Natural killer cell (primary cell): ENCODE data around the gene RNF157. TPM values are rescaled to one million over a fixed set of nuclear protein-coding genes. Genes with fewer than 3 reads are reported as not detected.

Source experiments
- ATAC-seq, 3 donors: fragments of 150-1000 bp in 2 of 3; fragments of 200-7000 bp in 1 of 3; cut with Tn5 transposase; 1 replicate in 1 of 3; 2 replicates in 2 of 3; pipeline ENCODE4 v1.10.0; 2021; ENCODE audit warnings: mild to moderate bottlenecking in 2 of 3, moderate library complexity in 2 of 3
- DNase-seq, 2 donors: peaks; one replicate each; pipeline versions ENCODE4 v3.0.0 to v3.0.0-alpha.2; 2013 to 2021; ENCODE audit warnings: mixed read lengths in 1 of 2
- H3K27ac ChIP-seq: one replicate; pipeline ENCODE4 v1.5.1; 2013; ENCODE audit warnings: mild to moderate bottlenecking, low read length
- H3K27me3 ChIP-seq: one replicate; pipeline ENCODE4 v1.6.1; 2013; ENCODE audit warnings: low read length; ENCODE audit not compliant: control insufficient read depth, insufficient read depth
- H3K36me3 ChIP-seq: one replicate; pipeline ENCODE4 v1.6.1; 2013; ENCODE audit warnings: low read length; ENCODE audit not compliant: control insufficient read depth, insufficient read depth
- H3K4me1 ChIP-seq: one replicate; pipeline ENCODE4 v1.6.1; 2013; ENCODE audit warnings: low read length; ENCODE audit not compliant: control insufficient read depth, insufficient read depth
- H3K4me3 ChIP-seq: one replicate; pipeline ENCODE4 v1.5.1; 2013; ENCODE audit warnings: low read length
- H3K9me3 ChIP-seq: one replicate; pipeline ENCODE4 v1.6.1; 2013; ENCODE audit warnings: low read length; ENCODE audit not compliant: control insufficient read depth, insufficient read depth
- H3K27ac Mint-ChIP-seq, 2 donors: one replicate each; pipeline ENCODE4 v1.8.0; 2022; ENCODE audit warnings: mild to moderate bottlenecking in 2 of 2, mixed read lengths in 2 of 2, moderate library complexity in 1 of 2
- H3K27me3 Mint-ChIP-seq, 2 donors: one replicate each; pipeline ENCODE4 v1.8.0; 2022; ENCODE audit warnings: low read depth in 2 of 2, mixed read lengths in 2 of 2
- H3K36me3 Mint-ChIP-seq: one replicate; pipeline ENCODE4 v1.8.0; 2022; ENCODE audit warnings: mixed read lengths
- H3K4me1 Mint-ChIP-seq, 2 donors: one replicate each; pipeline ENCODE4 v1.8.0; 2022; ENCODE audit warnings: mixed read lengths in 2 of 2
- H3K4me3 Mint-ChIP-seq: one replicate; pipeline ENCODE4 v1.8.0; 2022; ENCODE audit warnings: mild to moderate bottlenecking, moderate library complexity, mixed read lengths
- H3K9me3 Mint-ChIP-seq, 2 donors: one replicate each; pipeline ENCODE4 v1.8.0; 2022; ENCODE audit warnings: mixed read lengths in 2 of 2
- CTCF ChIP-seq: fragments of 200-600 bp; IDR thresholded peaks from one replicate; pipeline ENCODE4 v1.8.0; 2022; ENCODE audit warnings: antibody characterized with exemption
- WGBS: methylation state at CpG from one replicate; pipeline ENCODE4 v1.1.7; 2013; ENCODE audit warnings: missing lambda C conversion rate; ENCODE audit not compliant: insufficient coverage; 5-methylcytosine and 5-hydroxymethylcytosine counted together
- intact Hi-C: fragments of 100-400 bp; cut with micrococcal nuclease; formaldehyde crosslinking; loops from one replicate; pipeline ENCODE4 v1.14.2; 2022
- total RNA-seq, 4 donors: library from RNA; stranded (reverse); fragments of 120-200 nt in 1 of 4; gene quantifications; one replicate each; pipeline versions ENCODE4 v1.2.3 to v1.2.4, GENCODE V29; 2013 to 2022

RNF157 gene
- total RNA-seq, 3 donors from 2014 or later (not counting 1 experiment from before 2014, with no cell fraction given) = 4.9 to 9.1 (median 8.5) TPM

DNA sequence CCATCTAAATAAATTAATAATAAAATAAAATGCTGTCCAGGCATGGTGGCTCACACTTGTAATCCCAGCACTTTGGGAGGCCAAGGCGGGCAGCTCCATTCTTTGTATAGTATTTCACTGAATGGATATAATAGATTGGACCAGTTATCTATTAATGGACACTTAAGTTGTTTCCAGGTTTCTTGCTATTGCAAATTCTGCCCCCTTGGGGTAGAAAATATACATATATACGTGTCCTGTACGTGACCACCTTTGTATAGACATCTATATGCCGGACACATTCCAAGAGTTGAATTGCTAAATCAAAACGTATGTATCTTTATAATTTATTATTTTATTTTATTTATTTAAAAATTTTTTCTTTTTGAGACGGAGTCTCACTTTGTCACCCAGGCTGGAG lies 132.8 kb downstream of the RNF157 start:
- no peaks in the 10 kb centered on the region for H3K9me3 ChIP-seq
- Mint-ChIP-seq H3K27me3 (no peaks in the 10 kb centered on the region), H3K27ac (no peak overlapping the region), H3K4me1 (peaks cover 10 to 14% of the 10 kb centered on the region in 2 donors), H3K9me3 (no peaks in the 10 kb centered on the region), H3K4me3 (no peak overlapping the region), H3K36me3 (no peaks in the 10 kb centered on the region)
- H3K4me3 ChIP-seq = no peak overlapping the region
- TF ChIP-seq CTCF = peak; percentile 25
- no peaks in the 10 kb centered on the region for H3K27me3 ChIP-seq
- H3K36me3 ChIP-seq = no peaks in the 10 kb centered on the region
- intact Hi-C loops = no loop called here
- ATAC-seq (no peak), DNase-seq (peak in 1 of 2 donors; percentile 48)
- H3K27ac ChIP-seq = no peak overlapping the region
- 82% methylated on average over 4 of the region's 6 CpGs for WGBS
- H3K4me1 ChIP-seq = peaks cover 17% of the 10 kb centered on the region

DNA sequence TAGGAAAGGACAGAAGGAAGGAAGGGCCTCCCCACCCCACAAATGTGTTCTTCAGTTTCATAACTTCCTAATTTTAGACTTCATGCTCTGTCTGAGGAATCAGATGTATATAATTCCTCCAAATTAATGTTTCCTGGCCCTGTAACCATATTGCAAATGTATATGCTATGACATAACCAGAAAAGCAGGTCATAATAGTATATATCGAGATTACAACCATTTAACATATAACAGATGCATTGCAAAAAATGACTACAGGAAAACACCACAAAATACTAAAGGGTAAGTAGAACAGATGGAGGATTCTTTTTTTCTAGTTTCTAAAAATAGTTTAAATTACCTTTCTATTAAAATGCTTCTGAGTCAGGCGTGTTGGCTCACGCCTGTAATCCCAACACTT lies 133.6 kb downstream of the RNF157 start:
- H3K4me3 Mint-ChIP-seq = no peak overlapping the region
- H3K4me1 Mint-ChIP-seq = peaks cover 14 to 18% of the 10 kb centered on the region in 2 donors
- H3K4me1 ChIP-seq = peaks cover 22% of the 10 kb centered on the region
- H3K9me3 Mint-ChIP-seq = no peaks in the 10 kb centered on the region
- intact Hi-C loops = no loop called here
- no peaks in the 10 kb centered on the region for H3K27me3 Mint-ChIP-seq
- no peaks in the 10 kb centered on the region for H3K36me3 Mint-ChIP-seq
- DNase-seq (no peak), ATAC-seq (no peak)
- no peak overlapping the region for H3K27ac Mint-ChIP-seq
- WGBS = 92% methylated on average over 2 of the region's 3 CpGs
- TF ChIP-seq CTCF = no peak
- no peaks in the 10 kb centered on the region for H3K9me3 ChIP-seq
- peaks cover 2% of the 10 kb centered on the region for H3K36me3 ChIP-seq
- no peaks in the 10 kb centered on the region for H3K27me3 ChIP-seq
- H3K4me3 ChIP-seq = no peak overlapping the region
- no peak overlapping the region for H3K27ac ChIP-seq

GRCh38 chr17:76104896-76105231 lies 135.4 kb downstream of the RNF157 start:
- Histone ChIP-seq H3K27ac (no peak overlapping the region), H3K36me3 (peaks cover 15% of the 10 kb centered on the region), H3K4me1 (peaks cover 25% of the 10 kb centered on the region), H3K27me3 (no peaks in the 10 kb centered on the region), H3K9me3 (no peaks in the 10 kb centered on the region), H3K4me3 (no peak overlapping the region)
- no peak for TF ChIP-seq CTCF
- peak overlapping the region; percentile 70 for H3K4me3 Mint-ChIP-seq
- ATAC-seq (no peak), DNase-seq (no peak)
- peaks cover 17 to 23% of the 10 kb centered on the region in 2 donors for H3K4me1 Mint-ChIP-seq
- H3K36me3 Mint-ChIP-seq = peaks cover 4% of the 10 kb centered on the region
- H3K27ac Mint-ChIP-seq = peak overlapping the region; percentile 87 to 96
- intact Hi-C loops = no loop called here
- no peaks in the 10 kb centered on the region for H3K9me3 Mint-ChIP-seq
- WGBS = over 99% methylated on average over 4 of the region's 5 CpGs
- no peaks in the 10 kb centered on the region for H3K27me3 Mint-ChIP-seq

DNA sequence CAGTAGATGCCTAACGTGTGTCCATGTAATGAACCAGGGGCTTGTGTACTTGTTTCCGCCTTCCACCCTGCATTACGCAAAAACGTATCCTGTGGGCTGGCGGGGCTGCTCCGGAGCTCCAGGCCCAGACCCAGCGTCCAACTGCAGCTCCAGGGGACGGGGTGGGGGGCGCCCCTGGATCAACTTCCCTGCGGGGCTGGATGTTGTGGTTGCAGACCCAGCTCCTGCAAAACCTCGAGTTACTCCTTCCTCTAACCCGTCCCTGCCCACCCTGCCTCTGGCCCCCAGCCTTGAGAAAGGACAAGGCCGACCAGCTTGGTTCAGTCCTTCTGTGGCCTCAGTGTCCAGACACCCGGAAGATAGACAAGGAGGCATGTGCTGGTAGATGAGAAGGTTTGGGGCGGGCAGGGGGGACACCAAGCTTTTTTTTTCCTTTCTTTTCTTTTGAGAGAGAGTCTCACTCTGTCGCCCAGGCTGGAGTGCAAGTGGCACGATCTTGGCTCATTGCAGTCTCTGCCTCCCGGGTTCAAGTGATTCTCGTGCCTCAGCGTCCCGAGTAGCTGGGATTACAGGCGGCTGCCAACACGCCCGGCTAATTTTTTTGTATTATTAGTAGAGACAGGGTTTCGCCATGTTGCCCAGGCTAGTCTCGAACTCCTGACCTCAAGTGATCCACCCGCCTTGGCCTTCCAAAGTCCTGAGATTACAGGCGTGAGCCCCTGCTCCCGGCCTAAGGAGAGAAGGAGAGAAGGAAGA lies 136.0 kb downstream of the RNF157 start:
- H3K9me3 ChIP-seq = no peaks in the 10 kb centered on the region

More for the DNA sequence above, 136.0 kb downstream of the RNF157 start:
- peaks cover 25% of the 10 kb centered on the region for H3K4me1 ChIP-seq
- Mint-ChIP-seq H3K4me3 (peak overlapping the region; percentile 96), H3K27ac (peak overlapping the region; percentile 87 to 96), H3K27me3 (no peaks in the 10 kb centered on the region), H3K9me3 (no peaks in the 10 kb centered on the region), H3K4me1 (peaks cover 17 to 25% of the 10 kb centered on the region in 2 donors), H3K36me3 (peaks cover 7% of the 10 kb centered on the region)
- 82% methylated on average over 29 of the region's 29 CpGs for WGBS
- ATAC-seq (no peak), DNase-seq (no peak)
- no peak for TF ChIP-seq CTCF
- intact Hi-C loops = no loop called here
- H3K27me3 ChIP-seq = no peaks in the 10 kb centered on the region
- peak overlapping the region; percentile 59 for H3K4me3 ChIP-seq
- H3K36me3 ChIP-seq = peaks cover 19% of the 10 kb centered on the region
- peak overlapping the region; percentile 68 for H3K27ac ChIP-seq
